ENCODE results near the gene LOXL1. TPM values are rescaled to one million over a fixed set of nuclear protein-coding genes. Genes with fewer than 3 reads are reported as not detected.
"Not testable (repeated sequence)": the region's sequence is repeated elsewhere in the genome, so short reads cannot be mapped to it uniquely, and the experiment has no call there.

Gene LOXL1
- polyA plus RNA-seq, 4 donors = 75.0 to 83.8 (median 81.9) TPM

GRCh38 chr15:73937296-73937695 lies 11.0 kb downstream of the LOXL1 start:
- DNase-seq (ENCODE audit: low read depth in 4 of 4, low spot score in 3 of 4) = no peak

GRCh38 chr15:73937726-73938125 lies 11.5 kb downstream of the LOXL1 start:
- DNase-seq (ENCODE audit: low read depth in 4 of 4, low spot score in 3 of 4) = no peak

GRCh38 chr15:73938516-73938915 lies 12.3 kb downstream of the LOXL1 start:
- not testable (repeated sequence) for DNase-seq (ENCODE audit: low read depth in 4 of 4, low spot score in 3 of 4)

GRCh38 chr15:73939138-73939537 lies 12.9 kb downstream of the LOXL1 start:
- DNase-seq (ENCODE audit: low read depth in 4 of 4, low spot score in 3 of 4) = no peak

GRCh38 chr15:73940061-73940981 lies 14.1 kb downstream of the LOXL1 start:
- DNase-seq (ENCODE audit: low read depth in 4 of 4, low spot score in 3 of 4) = no peak

- no peak for DNase-seq (ENCODE audit: low read depth in 4 of 4, low spot score in 3 of 4)
These were observed 14.8 kb downstream of the LOXL1 start for GRCh38 chr15:73941044-73941443.

GRCh38 chr15:73941449-73941848 lies 15.2 kb downstream of the LOXL1 start:
- no peak for DNase-seq (ENCODE audit: low read depth in 4 of 4, low spot score in 3 of 4)

GRCh38 chr15:73941871-73942635 lies 15.8 kb downstream of the LOXL1 start:
- no peak for DNase-seq (ENCODE audit: low read depth in 4 of 4, low spot score in 3 of 4)

GRCh38 chr15:73942751-73943270 lies 16.5 kb downstream of the LOXL1 start:
- DNase-seq (ENCODE audit: low read depth in 4 of 4, low spot score in 3 of 4) = no peak

GRCh38 chr15:73944161-73945129 lies 18.2 kb downstream of the LOXL1 start:
- DNase-seq (ENCODE audit: low read depth in 4 of 4, low spot score in 3 of 4) = no peak

GRCh38 chr15:73945130-73945508 lies 18.9 kb downstream of the LOXL1 start:
- DNase-seq (ENCODE audit: low read depth in 4 of 4, low spot score in 3 of 4) = no peak

GRCh38 chr15:73946046-73946721 lies 19.9 kb downstream of the LOXL1 start:
- DNase-seq (ENCODE audit: low read depth in 4 of 4, low spot score in 3 of 4) = no peak

- DNase-seq (ENCODE audit: low read depth in 4 of 4, low spot score in 3 of 4) = no peak
These were observed 20.6 kb downstream of the LOXL1 start for GRCh38 chr15:73946795-73947370.

GRCh38 chr15:73947651-73948050 lies 21.4 kb downstream of the LOXL1 start:
- DNase-seq (ENCODE audit: low read depth in 4 of 4, low spot score in 3 of 4) = no peak

- DNase-seq (ENCODE audit: low read depth in 4 of 4, low spot score in 3 of 4) = no peak
These were observed 22.1 kb downstream of the LOXL1 start for GRCh38 chr15:73948396-73948795.

- DNase-seq (ENCODE audit: low read depth in 4 of 4, low spot score in 3 of 4) = no peak
These were observed 22.7 kb downstream of the LOXL1 start for GRCh38 chr15:73948982-73949381.

- DNase-seq (ENCODE audit: low read depth in 4 of 4, low spot score in 3 of 4) = no peak
These were observed 23.2 kb downstream of the LOXL1 start for GRCh38 chr15:73949496-73949895.

GRCh38 chr15:73950479-73950830 lies 24.2 kb downstream of the LOXL1 start:
- no peak for DNase-seq (ENCODE audit: low read depth in 4 of 4, low spot score in 3 of 4)

GRCh38 chr15:73950831-73951561 lies 24.7 kb downstream of the LOXL1 start:
- peak in 3 of 4 donors; percentile 79 to 83 (median 79) for DNase-seq (ENCODE audit: low read depth in 4 of 4, low spot score in 3 of 4)
